HepG2 (cell line): Measurements from ENCODE around the gene SUN5. TPM values are rescaled to one million over a fixed set of nuclear protein-coding genes. Genes with fewer than 3 reads are reported as not detected.

Source experiments
- ATAC-seq: fragments of 200-7000 bp; cut with Tn5 transposase; 3 replicates; pipeline ENCODE4 v1.9.1; 2020; ENCODE audit warnings: mild to moderate bottlenecking, moderate library complexity
- BruUV-seq: library from RNA; stranded (reverse); fragments of 400-500 nt; replicated peaks from 2 replicates; lab custom pipeline; 2021; lab: Mats Ljungman, UMichigan
- CTCF ChIA-PET: fragments of 300-600 bp; formaldehyde crosslinking; extraction: SDS; loops from one replicate; lab custom pipeline; 2021; ENCODE audit warnings: low total read pairs, inconsistent platforms, low intra/inter-chr PET ratio; lab: Yijun Ruan, JAX
- POLR2A ChIA-PET: fragments of 350-600 bp; sonication (Branson Sonifier 250); formaldehyde crosslinking; loops from one replicate; lab custom pipeline; 2020; ENCODE audit warnings: antibody characterized with exemption, inconsistent platforms; lab: Yijun Ruan, JAX
- DNase-seq: peaks from one replicate; pipeline ENCODE4 v3.0.0-alpha.2; 2015; ENCODE audit warnings: low spot score
- FAIRE-seq: peaks from 3 replicates; lab custom pipeline; 2011; peaks lifted over from hg19 to GRCh38; lab: Jason Lieb, UNC
- H2AFZ ChIP-seq: one replicate; pipeline ENCODE4 v1.6.1; 2011; ENCODE audit warnings: low read length, inconsistent platforms
- H3K27ac ChIP-seq: fragments of 300-600 bp; 3 replicates; pipeline ENCODE4 v1.8.0; 2011; ENCODE audit warnings: mixed run types, mild to moderate bottlenecking, mixed read lengths, low read length, inconsistent platforms; ENCODE audit not compliant: insufficient read depth; ENCODE audit errors: extremely low read length
- H3K27me3 ChIP-seq, 2 experiments: fragments of 200-600 bp in 1 of 2; 2 replicates in 1 of 2; 3 replicates in 1 of 2; pipeline versions ENCODE4 v1.6.0 to v1.8.0; 2011; ENCODE audit warnings: low read length in 2 of 2, mild to moderate bottlenecking in 2 of 2, moderate library complexity in 2 of 2, inconsistent platforms in 1 of 2; ENCODE audit not compliant: insufficient read depth in 2 of 2, control insufficient read depth in 1 of 2
- H3K36me3 ChIP-seq, 2 experiments: fragments of 200-600 bp in 1 of 2; replicated peaks in 1 of 2; 2 replicates in 1 of 2; 3 replicates in 1 of 2; pipeline versions ENCODE4 v1.5.1 to v1.8.0; 2011; ENCODE audit warnings: low read length in 2 of 2, inconsistent platforms in 1 of 2; ENCODE audit not compliant: insufficient read depth in 2 of 2, control insufficient read depth in 1 of 2
- H3K4me1 ChIP-seq: 2 replicates; pipeline ENCODE4 v1.5.1; 2012; ENCODE audit warnings: low read length, inconsistent platforms; ENCODE audit not compliant: insufficient read depth
- H3K4me2 ChIP-seq: 2 replicates; pipeline ENCODE4 v1.6.0; 2011; ENCODE audit warnings: low read depth, low read length, inconsistent platforms
- H3K4me3 ChIP-seq, 3 experiments: fragments of 200-600 bp in 1 of 3; sonication (generic), shearing (Covaris generic) in 1 of 3; replicated peaks in 1 of 3; 2 replicates each; pipeline ENCODE4 v1.5.1; 2011 to 2016; ENCODE audit warnings: low read length in 3 of 3, inconsistent platforms in 2 of 3, low read depth in 2 of 3, mild to moderate bottlenecking in 2 of 3, control low read depth in 1 of 3, mixed read lengths in 1 of 3; ENCODE audit not compliant: insufficient read depth in 1 of 3
- H3K79me2 ChIP-seq: one replicate; pipeline ENCODE4 v1.6.1; 2011; ENCODE audit warnings: low read length, inconsistent platforms; ENCODE audit not compliant: insufficient read depth
- H3K9ac ChIP-seq: 2 replicates; pipeline ENCODE4 v1.6.0; 2011; ENCODE audit warnings: mild to moderate bottlenecking, low read depth, low read length, inconsistent platforms; ENCODE audit not compliant: insufficient read depth
- H3K9me3 ChIP-seq: 2 replicates; pipeline ENCODE4 v1.5.1; 2012; ENCODE audit warnings: mild to moderate bottlenecking, low read length
- H4K20me1 ChIP-seq: 2 replicates; pipeline ENCODE4 v1.6.0; 2011; ENCODE audit warnings: inconsistent platforms, mild to moderate bottlenecking, low read length, moderate library complexity; ENCODE audit not compliant: insufficient read depth
- GATAD2A ChIP-seq: IDR thresholded peaks from 2 replicates; pipeline ENCODE4 v1.6.1; 2016
- SMAD9 ChIP-seq: sonication (generic); formaldehyde crosslinking; IDR thresholded peaks from 2 replicates; pipeline ENCODE4 v1.5.1; 2020; ENCODE audit warnings: mild to moderate bottlenecking, missing genetic modification reagents
- SOX13 ChIP-seq, 3 experiments: fragments of 450-650 bp in 1 of 3; sonication (generic) in 1 of 3; formaldehyde crosslinking in 1 of 3; IDR thresholded peaks in 2 of 3; conservative IDR thresholded peaks in 1 of 3; 2 replicates each; pipeline versions ENCODE4 v1.5.0 to v1.6.1; 2016 to 2020; ENCODE audit warnings: antibody characterized with exemption in 1 of 3, mild to moderate bottlenecking in 1 of 3, missing compliant biosample characterization in 1 of 3, missing genetic modification reagents in 1 of 3, moderate library complexity in 1 of 3
- ZNF17 ChIP-seq: sonication (generic); formaldehyde crosslinking; IDR thresholded peaks from 2 replicates; pipeline ENCODE4 v1.5.0; 2020; ENCODE audit warnings: mild to moderate bottlenecking, missing genetic modification reagents
- ZSCAN31 ChIP-seq: sonication (generic); formaldehyde crosslinking; IDR thresholded peaks from 2 replicates; pipeline ENCODE4 v1.5.0; 2020; ENCODE audit warnings: low read depth, mild to moderate bottlenecking, missing genetic modification reagents
- WGBS: methylation state at CpG from one replicate; pipeline ENCODE4 v1.1.6; 2017; ENCODE audit warnings: low lambda C conversion rate; 5-methylcytosine and 5-hydroxymethylcytosine counted together
- in situ Hi-C: cut with HindIII; loops from 2 replicates; pipeline ENCODE4 v1.10.0; 2017; ENCODE audit warnings: low pct_unique_long_range_greater_than_20kb; ENCODE audit not compliant: extremely low pct_ligation_motif_present
- intact Hi-C: fragments of 100-400 bp; cut with micrococcal nuclease; formaldehyde crosslinking; loops from one replicate; pipeline ENCODE4 v1.10.0; 2022; ENCODE audit not compliant: unreplicated experiment
- polyA plus RNA-seq, 8 experiments: library from polyadenylated mRNA; depleted of rRNA in 3 of 8; stranded (reverse) in 7 of 8; unstranded in 1 of 8; fragments of >200 nt; fragmentation: Illumina TruSeq in 4 of 8; extraction: Trizol in 4 of 8; gene quantifications; 2 replicates each; pipeline versions ENCODE4 v1.2.1 to v1.2.3, GENCODE V29; 2011 to 2016; ENCODE audit warnings: low read depth in 4 of 8, missing spikeins in 1 of 8, mixed read lengths in 1 of 8; ENCODE audit not compliant: insufficient read depth in 1 of 8
- total RNA-seq, 5 experiments: library from RNA; depleted of rRNA; stranded (reverse); fragments of >200 nt; fragmentation: Illumina TruSeq; extraction: Trizol; gene quantifications; 2 replicates each; pipeline ENCODE4 v1.2.3, GENCODE V29; 2016; ENCODE audit warnings: low read depth in 1 of 5
- TF ChIP-seq, protein P1 (sequence below): sonication (generic); formaldehyde crosslinking; IDR thresholded peaks from 2 replicates; pipeline ENCODE4 v1.8.0; 2022; ENCODE audit warnings: mild to moderate bottlenecking, missing genetic modification reagents, moderate library complexity

The SUN5 gene
- total and polyA plus RNA-seq, 2 of the 13 experiments (the other 11 are each of a cell fraction or from before 2014, with no cell fraction given): not detected

DNA sequence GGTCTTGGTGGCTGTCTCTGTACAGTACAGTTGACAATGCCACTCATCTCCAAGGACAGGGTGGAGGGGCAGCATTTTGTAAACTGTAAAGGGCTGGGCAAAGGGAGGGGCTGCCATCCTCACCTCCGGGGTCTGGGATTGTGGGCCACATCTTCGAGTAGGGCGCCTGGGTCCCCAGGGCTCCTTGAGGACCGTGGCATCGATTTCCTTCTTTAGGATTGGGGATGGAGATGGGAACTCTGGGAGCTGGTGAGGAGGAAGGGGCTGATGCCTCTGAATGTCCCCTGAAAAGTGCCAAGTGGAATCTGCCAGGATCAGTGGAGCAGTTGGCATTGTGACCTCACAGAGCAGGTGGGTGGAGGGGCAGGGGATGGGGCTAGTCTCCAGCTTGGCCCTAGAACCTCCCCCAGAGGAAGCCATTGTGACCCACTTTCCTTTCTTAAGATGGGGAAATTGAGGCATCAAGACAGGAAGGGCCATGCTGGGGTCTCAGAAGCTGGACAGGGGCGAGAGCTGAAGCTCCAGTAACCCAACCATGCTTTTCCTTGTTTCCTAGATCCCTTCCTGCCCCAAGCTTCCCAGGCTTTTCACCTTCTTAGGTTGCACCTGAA, at the start of gene SUN5 (continued):
- no peak for TF ChIP-seq SOX13 (IDR thresholded peaks at IDR 0.05)
- no peak for TF ChIP-seq SOX13 (CRISPR knock-in tag; conservative IDR thresholded peaks at IDR 0.05 in 1 of 2, IDR thresholded peaks at IDR 0.05 in 1 of 2)
- TF ChIP-seq GATAD2A (CRISPR knock-in tag): no peak
- TF ChIP-seq, protein P1, sequence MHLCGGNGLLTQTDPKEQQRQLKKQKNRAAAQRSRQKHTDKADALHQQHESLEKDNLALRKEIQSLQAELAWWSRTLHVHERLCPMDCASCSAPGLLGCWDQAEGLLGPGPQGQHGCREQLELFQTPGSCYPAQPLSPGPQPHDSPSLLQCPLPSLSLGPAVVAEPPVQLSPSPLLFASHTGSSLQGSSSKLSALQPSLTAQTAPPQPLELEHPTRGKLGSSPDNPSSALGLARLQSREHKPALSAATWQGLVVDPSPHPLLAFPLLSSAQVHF (CRISPR knock-in tag): no peak
- no peak for TF ChIP-seq SMAD9 (CRISPR knock-in tag)
- 0 out of 2 replicates have a peak, but pooled peaks have one; percentile 25 for TF ChIP-seq ZSCAN31 (CRISPR knock-in tag)

DNA sequence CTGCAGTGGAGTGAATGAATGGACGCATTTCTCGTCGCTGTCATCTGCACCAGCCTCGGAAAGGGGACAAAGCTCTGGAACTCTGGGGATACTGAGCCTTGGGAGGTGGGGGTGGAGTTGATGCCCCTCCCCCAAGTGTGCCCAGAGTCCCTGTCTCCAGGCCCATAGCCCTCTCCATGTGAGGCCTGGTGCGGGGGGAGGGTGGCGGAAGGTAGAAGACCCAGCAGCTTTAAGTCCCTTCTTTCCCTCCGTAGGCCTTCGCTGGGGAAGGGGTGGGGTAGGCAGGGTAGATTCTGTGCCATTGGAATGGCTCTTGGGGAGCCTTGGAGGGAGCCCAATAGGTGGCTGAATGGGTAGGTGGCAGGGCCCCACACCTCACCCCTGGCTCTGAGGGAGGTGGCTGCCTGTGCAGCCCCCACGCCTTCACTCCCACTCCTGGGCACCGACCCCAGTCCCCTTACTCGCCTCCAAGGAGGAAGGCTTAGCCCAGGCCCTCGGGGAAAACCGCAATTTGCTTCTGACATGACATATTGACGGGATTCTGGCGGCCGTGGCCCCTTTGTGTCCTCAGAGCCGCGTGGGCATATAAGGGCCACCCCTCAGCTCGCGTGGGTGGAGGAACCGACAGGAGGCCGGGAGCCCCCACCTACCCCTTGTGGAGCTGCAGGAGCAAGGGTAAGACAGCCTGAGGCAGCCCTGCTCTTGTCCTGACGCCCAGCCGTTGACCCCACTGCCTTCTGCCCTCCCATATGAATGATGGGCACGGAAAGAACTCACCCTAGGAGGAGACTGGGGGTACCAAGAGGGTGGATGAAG, 49.3 kb upstream of the SUN5 start, which contains the start of gene BPIFB3:
BPIFB3 (plus strand) TSS at position 613 of the 816 bp plus-strand sequence. CDS start 1,533 bp downstream, outside the sequence.
- Histone ChIP-seq H3K27me3 (peaks cover under 1 to 38% of the 10 kb centered on the region in 2 experiments; a peak in 3 of 5 replicates), H3K36me3 (no peaks in the 10 kb centered on the region)
- no peak for FAIRE-seq
- no peak for TF ChIP-seq ZNF17 (CRISPR knock-in tag)
- TF ChIP-seq, all 625 proteins: peak for 0
- H2AFZ ChIP-seq: no peak within 1 kb of the TSS
- no peak for DNase-seq
- H3K4me1 ChIP-seq: peaks cover 17% of the 10 kb centered on the region
- H3K9ac ChIP-seq: no peak within 1 kb of the TSS
- H3K4me2 ChIP-seq: no peak within 1 kb of the TSS
- no peak for ATAC-seq
- ChIA-PET CTCF (no interaction called here), POLR2A (interaction anchor here (2.0 kb wide), 1 partner anchor 27 kb away, joined by 5 read pairs; no protein-coding TSS in a partner anchor)
- H3K9me3 ChIP-seq: no peaks in the 10 kb centered on the region
- intact Hi-C loops (no loop called here), in situ Hi-C loops (no loop called here)
- no peaks in the 10 kb centered on the region for H3K79me2 ChIP-seq
- no TSS peak for BruUV-seq
- no peak within 1 kb of the TSS for H3K27ac ChIP-seq
- H4K20me1 ChIP-seq: no peaks in the 10 kb centered on the region
- WGBS: 48% methylated on average over 25 of the region's 25 CpGs
- H3K4me3 ChIP-seq: no peak within 1 kb of the TSS
